Measurements from ENCODE around the gene WDR54. TPM values are rescaled to one million over a fixed set of nuclear protein-coding genes. Genes with fewer than 3 reads are reported as not detected.

Gene WDR54
- total RNA-seq, 1 donor from 2014 or later: 11.2 TPM

- no peak for DNase-seq (ENCODE audit: low spot score)
- TF ChIP-seq, protein P1, sequence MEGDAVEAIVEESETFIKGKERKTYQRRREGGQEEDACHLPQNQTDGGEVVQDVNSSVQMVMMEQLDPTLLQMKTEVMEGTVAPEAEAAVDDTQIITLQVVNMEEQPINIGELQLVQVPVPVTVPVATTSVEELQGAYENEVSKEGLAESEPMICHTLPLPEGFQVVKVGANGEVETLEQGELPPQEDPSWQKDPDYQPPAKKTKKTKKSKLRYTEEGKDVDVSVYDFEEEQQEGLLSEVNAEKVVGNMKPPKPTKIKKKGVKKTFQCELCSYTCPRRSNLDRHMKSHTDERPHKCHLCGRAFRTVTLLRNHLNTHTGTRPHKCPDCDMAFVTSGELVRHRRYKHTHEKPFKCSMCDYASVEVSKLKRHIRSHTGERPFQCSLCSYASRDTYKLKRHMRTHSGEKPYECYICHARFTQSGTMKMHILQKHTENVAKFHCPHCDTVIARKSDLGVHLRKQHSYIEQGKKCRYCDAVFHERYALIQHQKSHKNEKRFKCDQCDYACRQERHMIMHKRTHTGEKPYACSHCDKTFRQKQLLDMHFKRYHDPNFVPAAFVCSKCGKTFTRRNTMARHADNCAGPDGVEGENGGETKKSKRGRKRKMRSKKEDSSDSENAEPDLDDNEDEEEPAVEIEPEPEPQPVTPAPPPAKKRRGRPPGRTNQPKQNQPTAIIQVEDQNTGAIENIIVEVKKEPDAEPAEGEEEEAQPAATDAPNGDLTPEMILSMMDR (IDR thresholded peaks at IDR 0.05): no peak
- no peaks in the 10 kb centered on the region for H3K36me3 Mint-ChIP-seq (ENCODE audit: low read depth)
- H3K27me3 Mint-ChIP-seq (ENCODE audit: low read depth): peaks cover 2% of the 10 kb centered on the region
- no peaks in the 10 kb centered on the region for H3K9me3 Mint-ChIP-seq (ENCODE audit: low read depth)
- H3K4me3 Mint-ChIP-seq (ENCODE audit: unreplicated experiment): no peak overlapping the region
- no peak overlapping the region for H3K27ac Mint-ChIP-seq (ENCODE audit: unreplicated experiment)
- peaks cover 43% of the 10 kb centered on the region for H3K4me1 Mint-ChIP-seq (ENCODE audit: low read depth)
Observed at GRCh38 chr2:74438248-74438647, 16.7 kb downstream of the WDR54 start.

GRCh38 chr2:74439373-74439772 is 17.8 kb downstream of the WDR54 start:
- peaks cover 2% of the 10 kb centered on the region for H3K27me3 Mint-ChIP-seq (ENCODE audit: low read depth)
- H3K27ac Mint-ChIP-seq (ENCODE audit: unreplicated experiment): peak overlapping the region; percentile 88
- TF ChIP-seq, protein P1 (IDR thresholded peaks at IDR 0.05): no peak
- peak overlapping the region; percentile 87 for H3K4me3 Mint-ChIP-seq (ENCODE audit: unreplicated experiment)
- DNase-seq (ENCODE audit: low spot score): no peak
- H3K36me3 Mint-ChIP-seq (ENCODE audit: low read depth): no peaks in the 10 kb centered on the region
- H3K9me3 Mint-ChIP-seq (ENCODE audit: low read depth): no peaks in the 10 kb centered on the region
- H3K4me1 Mint-ChIP-seq (ENCODE audit: low read depth): peaks cover 52% of the 10 kb centered on the region

DNA sequence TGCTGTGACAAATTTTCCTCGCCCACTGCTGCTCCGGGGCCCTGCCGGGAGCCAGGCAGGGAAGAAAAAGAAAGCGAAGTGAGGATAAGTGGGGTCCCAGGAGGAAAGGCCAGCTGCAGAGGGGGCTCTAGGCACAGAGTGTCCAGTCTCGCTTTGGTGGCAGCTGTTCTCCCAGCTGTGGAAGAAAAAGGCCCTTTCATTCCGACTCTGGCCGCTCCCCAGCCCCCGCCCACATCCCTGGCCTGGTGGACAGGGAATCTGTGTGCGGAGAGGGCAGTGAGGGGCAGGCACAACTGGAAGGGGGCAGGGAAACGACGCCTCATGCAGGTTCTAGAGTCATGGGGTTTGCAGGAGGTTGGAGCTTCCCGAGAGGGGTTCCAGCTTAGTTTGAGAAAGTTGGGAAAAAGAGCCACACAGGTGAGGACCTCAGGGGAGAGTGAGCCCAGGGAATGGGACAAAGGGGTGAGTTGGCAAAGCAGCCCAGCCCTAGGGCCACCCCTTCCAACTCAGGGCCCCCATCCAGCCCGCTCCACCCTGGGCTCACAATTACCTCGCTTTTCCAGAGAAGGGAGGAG is 18.4 kb downstream of the WDR54 start:
- no peak for DNase-seq (ENCODE audit: low spot score)
- Mint-ChIP-seq H3K27ac (ENCODE audit: unreplicated experiment) (peak overlapping the region; percentile 88), H3K27me3 (ENCODE audit: low read depth) (peaks cover 2% of the 10 kb centered on the region), H3K9me3 (ENCODE audit: low read depth) (no peaks in the 10 kb centered on the region), H3K36me3 (ENCODE audit: low read depth) (no peaks in the 10 kb centered on the region), H3K4me1 (ENCODE audit: low read depth) (peaks cover 57% of the 10 kb centered on the region), H3K4me3 (ENCODE audit: unreplicated experiment) (peak overlapping the region; percentile 87)
- TF ChIP-seq, protein P1 (IDR thresholded peaks at IDR 0.05): no peak

GRCh38 chr2:74440378-74441169 is 19.0 kb downstream of the WDR54 start:
- Mint-ChIP-seq H3K36me3 (ENCODE audit: low read depth) (no peaks in the 10 kb centered on the region), H3K4me3 (ENCODE audit: unreplicated experiment) (peak overlapping the region; percentile 87), H3K27me3 (ENCODE audit: low read depth) (peaks cover 4% of the 10 kb centered on the region), H3K9me3 (ENCODE audit: low read depth) (no peaks in the 10 kb centered on the region), H3K4me1 (ENCODE audit: low read depth) (peaks cover 57% of the 10 kb centered on the region), H3K27ac (ENCODE audit: unreplicated experiment) (peak overlapping the region; percentile 88)
- TF ChIP-seq, protein P1 (IDR thresholded peaks at IDR 0.05): peak; percentile 54
- DNase-seq (ENCODE audit: low spot score): no peak

DNA sequence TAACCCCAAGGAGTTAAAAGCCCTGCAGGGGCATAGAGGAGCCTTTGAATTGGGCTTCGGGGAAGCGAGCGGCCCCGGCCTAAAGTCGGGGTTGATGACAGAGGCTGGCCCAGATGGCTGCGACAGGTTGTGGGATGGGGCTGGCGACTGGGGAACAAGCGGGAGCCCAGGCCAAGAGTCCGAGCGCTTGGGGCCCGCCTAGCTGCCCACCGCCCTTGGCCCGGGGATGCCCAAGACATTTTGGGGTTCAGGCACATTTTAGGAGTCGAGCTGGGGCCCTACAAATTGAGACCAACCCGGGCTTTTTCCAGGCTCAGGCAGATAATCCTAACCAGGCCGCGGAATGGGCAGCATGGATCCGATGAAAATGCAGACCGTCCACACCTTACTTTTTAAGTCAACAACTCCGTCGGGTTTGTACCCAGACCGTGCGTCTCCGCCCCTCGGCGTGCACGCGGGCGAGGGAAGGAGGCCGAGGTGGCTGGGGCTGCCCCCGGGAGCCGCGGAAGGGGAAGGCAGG is 19.7 kb downstream of the WDR54 start:
- Mint-ChIP-seq H3K4me1 (ENCODE audit: low read depth) (peaks cover 57% of the 10 kb centered on the region), H3K27ac (ENCODE audit: unreplicated experiment) (peak overlapping the region; percentile 22), H3K9me3 (ENCODE audit: low read depth) (no peaks in the 10 kb centered on the region), H3K4me3 (ENCODE audit: unreplicated experiment) (peak overlapping the region; percentile 87), H3K27me3 (ENCODE audit: low read depth) (peaks cover 4% of the 10 kb centered on the region), H3K36me3 (ENCODE audit: low read depth) (no peaks in the 10 kb centered on the region)
- TF ChIP-seq, protein P1 (IDR thresholded peaks at IDR 0.05): no peak
- no peak for DNase-seq (ENCODE audit: low spot score)
